Neutrophil (primary cell): Measurements from ENCODE around the gene CC2D2B.

Source experiments
- H3K27ac ChIP-seq: fragments of 200-600 bp; sonication (generic); 2 replicates; pipeline ENCODE4 v1.5.1; 2016; ENCODE audit warnings: mild to moderate bottlenecking, moderate library complexity
- H3K27me3 ChIP-seq: fragments of 200-600 bp; sonication (generic); 2 replicates; pipeline ENCODE4 v1.6.0; 2016; ENCODE audit warnings: mild to moderate bottlenecking
- H3K36me3 ChIP-seq: fragments of 200-600 bp; sonication (generic); 2 replicates; pipeline ENCODE4 v1.5.1; 2017
- H3K4me1 ChIP-seq, 2 experiments: fragments of 200-600 bp in 1 of 2; sonication (generic) in 1 of 2; 1 replicate in 1 of 2; 2 replicates in 1 of 2; pipeline versions ENCODE4 v1.5.1 to v1.6.1; 2013 to 2016; ENCODE audit warnings: low read depth in 1 of 2, low read length in 1 of 2, mild to moderate bottlenecking in 1 of 2, moderate library complexity in 1 of 2; ENCODE audit not compliant: control insufficient read depth in 1 of 2, insufficient read depth in 1 of 2
- H3K4me3 ChIP-seq, 2 experiments: fragments of 200-600 bp in 1 of 2; sonication (generic) in 1 of 2; 1 replicate in 1 of 2; 2 replicates in 1 of 2; pipeline ENCODE4 v1.5.1; 2013 to 2016; ENCODE audit warnings: low read depth in 1 of 2, low read length in 1 of 2, mild to moderate bottlenecking in 1 of 2, moderate library complexity in 1 of 2
- H3K9me3 ChIP-seq: fragments of 200-600 bp; sonication (generic); 2 replicates; pipeline ENCODE4 v1.5.1; 2016
- CTCF ChIP-seq: fragments of 200-600 bp; sonication (generic); IDR thresholded peaks from 2 replicates; pipeline ENCODE4 v1.5.1; 2016; ENCODE audit warnings: antibody characterized with exemption

The CC2D2B gene

GRCh38 chr10:96061232-96061631 lies 153.5 kb downstream of the CC2D2B start:
- Histone ChIP-seq H3K4me1 (no peaks in the 10 kb centered on the region), H3K27ac (no peak overlapping the region)

GRCh38 chr10:96072674-96073073 lies 164.9 kb downstream of the CC2D2B start:
- Histone ChIP-seq H3K36me3 (no peaks in the 10 kb centered on the region), H3K27me3 (no peaks in the 10 kb centered on the region), H3K4me1 (no peaks in the 10 kb centered on the region), H3K9me3 (no peaks in the 10 kb centered on the region), H3K27ac (no peak overlapping the region), H3K4me3 (no peak overlapping the region)
- TF ChIP-seq CTCF: no peak

More at GRCh38 chr10:96061232-96061631, 153.5 kb downstream of the CC2D2B start:
- TF ChIP-seq CTCF: no peak
- H3K4me3 ChIP-seq: no peak overlapping the region
- peaks cover 41% of the 10 kb centered on the region for H3K36me3 ChIP-seq
- no peaks in the 10 kb centered on the region for H3K27me3 ChIP-seq
- H3K9me3 ChIP-seq: no peaks in the 10 kb centered on the region

GRCh38 chr10:96073722-96074121 lies 165.9 kb downstream of the CC2D2B start:
- Histone ChIP-seq H3K27ac (no peak overlapping the region), H3K27me3 (no peaks in the 10 kb centered on the region), H3K4me1 (no peaks in the 10 kb centered on the region), H3K9me3 (no peaks in the 10 kb centered on the region), H3K4me3 (no peak overlapping the region), H3K36me3 (no peaks in the 10 kb centered on the region)
- no peak for TF ChIP-seq CTCF

GRCh38 chr10:96074776-96075175 lies 167.0 kb downstream of the CC2D2B start:
- no peaks in the 10 kb centered on the region for H3K36me3 ChIP-seq
- H3K27ac ChIP-seq: no peak overlapping the region
- no peaks in the 10 kb centered on the region for H3K27me3 ChIP-seq
- TF ChIP-seq CTCF: no peak
- no peak overlapping the region for H3K4me3 ChIP-seq
- no peaks in the 10 kb centered on the region for H3K4me1 ChIP-seq
- no peaks in the 10 kb centered on the region for H3K9me3 ChIP-seq

- no peak overlapping the region for H3K4me3 ChIP-seq
- no peaks in the 10 kb centered on the region for H3K4me1 ChIP-seq
- H3K27ac ChIP-seq: no peak overlapping the region
- TF ChIP-seq CTCF: no peak
- no peaks in the 10 kb centered on the region for H3K27me3 ChIP-seq
- H3K36me3 ChIP-seq: no peaks in the 10 kb centered on the region
- H3K9me3 ChIP-seq: no peaks in the 10 kb centered on the region
These were observed 168.2 kb downstream of the CC2D2B start for GRCh38 chr10:96075977-96076376.

- H3K27me3 ChIP-seq: no peaks in the 10 kb centered on the region
- H3K36me3 ChIP-seq: no peaks in the 10 kb centered on the region
- no peaks in the 10 kb centered on the region for H3K4me1 ChIP-seq
- H3K4me3 ChIP-seq: no peak overlapping the region
- no peaks in the 10 kb centered on the region for H3K9me3 ChIP-seq
- no peak overlapping the region for H3K27ac ChIP-seq
- no peak for TF ChIP-seq CTCF
These were observed 169.4 kb downstream of the CC2D2B start for GRCh38 chr10:96077156-96077555.
